Esophagus squamous epithelium (tissue), 5 donors: ENCODE data around the gene OLFM2. TPM values are rescaled to one million over a fixed set of nuclear protein-coding genes. Genes with fewer than 3 reads are reported as not detected.

Source experiments
- DNase-seq: peaks from one replicate; lab custom pipeline; 2025; lab: John Stamatoyannopoulos, UW
- H3K27ac ChIP-seq, 4 donors: fragments of 200-600 bp; sonication (generic); one replicate each; pipeline ENCODE4 v1.5.1; 2016 to 2019; ENCODE audit warnings: mild to moderate bottlenecking in 1 of 4
- H3K27me3 ChIP-seq, 4 donors: fragments of 200-600 bp; sonication (generic); 1 replicate in 3 of 4; 2 replicates in 1 of 4; pipeline versions ENCODE4 v1.5.1 to v1.6.0; 2017 to 2021; ENCODE audit warnings: antibody characterized with exemption in 1 of 4
- H3K36me3 ChIP-seq, 3 donors: fragments of 200-600 bp; sonication (generic); one replicate each; pipeline ENCODE4 v1.5.1; 2016 to 2019
- H3K4me1 ChIP-seq, 3 donors: fragments of 200-600 bp; sonication (generic); one replicate each; pipeline ENCODE4 v1.5.1; 2017 to 2019
- H3K4me3 ChIP-seq, 4 donors: fragments of 200-600 bp; sonication (generic); 1 replicate in 3 of 4; 2 replicates in 1 of 4; pipeline ENCODE4 v1.5.1; 2016 to 2019; ENCODE audit warnings: mild to moderate bottlenecking in 2 of 4, moderate library complexity in 1 of 4
- H3K9me3 ChIP-seq, 3 donors: fragments of 200-600 bp; sonication (generic); one replicate each; pipeline ENCODE4 v1.5.1; 2016 to 2019
- CTCF ChIP-seq, 6 experiments: fragments of 450-650 bp in 4 of 6; fragments of 200-600 bp in 2 of 6; sonication (generic) in 2 of 6; IDR thresholded peaks; one replicate each; pipeline ENCODE4 v1.5.1; 2016 to 2019; ENCODE audit warnings: antibody characterized with exemption in 6 of 6, mild to moderate bottlenecking in 4 of 6, moderate library complexity in 4 of 6
- POLR2A ChIP-seq, 4 donors: fragments of 450-650 bp; IDR thresholded peaks; one replicate each; pipeline ENCODE4 v1.6.1; 2017; ENCODE audit warnings: antibody characterized with exemption in 4 of 4, mild to moderate bottlenecking in 4 of 4, moderate library complexity in 3 of 4
- WGBS, 2 donors: methylation state at CpG; one replicate each; pipeline ENCODE4 v1.1.5; 2018; 5-methylcytosine and 5-hydroxymethylcytosine counted together
- intact Hi-C: fragments of 100-400 bp; cut with DNase I; formaldehyde crosslinking; loops from one replicate; pipeline ENCODE4 v1.15.0; 2022
- total RNA-seq, 4 donors: library from RNA; depleted of rRNA; stranded (reverse); fragments of >200 nt; gene quantifications; one replicate each; pipeline ENCODE4 v1.1.0, GENCODE V29; 2016
- donor health status: DM: yes; HTN: yes; CAD: no.

The OLFM2 gene
- total RNA-seq, 4 donors from 2014 or later: 8.6 to 14.6 (median 9.8) TPM

GRCh38 chr19:9970481-9970880 is 34.2 kb upstream of the OLFM2 start:
- H3K27ac ChIP-seq: no peak overlapping the region
- TF ChIP-seq CTCF (IDR thresholded peaks at IDR 0.05) (no peak), POLR2A (IDR thresholded peaks at IDR 0.05) (no peak)
- H3K4me3 ChIP-seq: no peak overlapping the region
- peaks cover 0 to 34% (median 0%) of the 10 kb centered on the region in 4 donors for H3K27me3 ChIP-seq
- DNase-seq: no peak
- H3K4me1 ChIP-seq: no peaks in the 10 kb centered on the region
- no peaks in the 10 kb centered on the region for H3K9me3 ChIP-seq
- 74 to 85% methylated on average over 5 to 8 of the region's 8 CpGs for WGBS, 2 donors
- H3K36me3 ChIP-seq: peaks cover 0 to 44% (median 0%) of the 10 kb centered on the region in 3 donors
- intact Hi-C loops: no loop called here

- Histone ChIP-seq H3K4me3 (no peak overlapping the region), H3K27ac (no peak overlapping the region), H3K36me3 (peaks cover 0 to 39% (median 0%) of the 10 kb centered on the region in 3 donors), H3K27me3 (peaks cover 0 to 34% (median 0%) of the 10 kb centered on the region in 4 donors), H3K9me3 (no peaks in the 10 kb centered on the region), H3K4me1 (no peaks in the 10 kb centered on the region)
- TF ChIP-seq POLR2A (IDR thresholded peaks at IDR 0.05): no peak
- no peak for TF ChIP-seq CTCF (IDR thresholded peaks at IDR 0.05)
- no peak for DNase-seq
- 100% methylated on average over 1 of the region's 2 CpGs; no CpG with 5 or more reads in 1 of the 2 donors for WGBS, 2 donors
- intact Hi-C loops: no loop called here
These were observed 33.3 kb upstream of the OLFM2 start for GRCh38 chr19:9969688-9969975.

- Histone ChIP-seq H3K27ac (no peak overlapping the region), H3K4me1 (no peaks in the 10 kb centered on the region), H3K27me3 (peaks cover 0 to 34% (median 0%) of the 10 kb centered on the region in 4 donors), H3K4me3 (no peak overlapping the region), H3K36me3 (peaks cover 0 to 40% (median 0%) of the 10 kb centered on the region in 3 donors), H3K9me3 (no peaks in the 10 kb centered on the region)
- 67 to 84% methylated on average over 2 to 7 of the region's 8 CpGs for WGBS, 2 donors
- no peak for DNase-seq
- intact Hi-C loops: no loop called here
- TF ChIP-seq POLR2A (IDR thresholded peaks at IDR 0.05) (no peak), CTCF (IDR thresholded peaks at IDR 0.05) (no peak)
These were observed 32.7 kb upstream of the OLFM2 start for GRCh38 chr19:9968820-9969687.

- TF ChIP-seq CTCF (IDR thresholded peaks at IDR 0.05) (no peak), POLR2A (IDR thresholded peaks at IDR 0.05) (no peak)
- 40% methylated on average over 1 of the region's 4 CpGs; no CpG with 5 or more reads in 1 of the 2 donors for WGBS, 2 donors
- no peak for DNase-seq
- intact Hi-C loops: no loop called here
- H3K4me3 ChIP-seq: no peak overlapping the region
- no peak overlapping the region for H3K27ac ChIP-seq
- H3K36me3 ChIP-seq: peaks cover 0 to 40% (median 0%) of the 10 kb centered on the region in 3 donors
- H3K27me3 ChIP-seq: peaks cover 0 to 34% (median 0%) of the 10 kb centered on the region in 4 donors
- H3K9me3 ChIP-seq: no peaks in the 10 kb centered on the region
- H3K4me1 ChIP-seq: no peaks in the 10 kb centered on the region
These were observed 31.0 kb upstream of the OLFM2 start for GRCh38 chr19:9967326-9967725.

- DNase-seq: no peak
- WGBS, 2 donors: 41 to 67% methylated on average over 1 to 14 of the region's 29 CpGs
- no peak overlapping the region for H3K4me3 ChIP-seq
- intact Hi-C loops: no loop called here
- H3K27me3 ChIP-seq: peaks cover 0 to 34% (median 0%) of the 10 kb centered on the region in 4 donors
- no peak overlapping the region for H3K27ac ChIP-seq
- no peaks in the 10 kb centered on the region for H3K4me1 ChIP-seq
- no peak for TF ChIP-seq CTCF (IDR thresholded peaks at IDR 0.05)
- TF ChIP-seq POLR2A (IDR thresholded peaks at IDR 0.05): no peak
- no peaks in the 10 kb centered on the region for H3K9me3 ChIP-seq
- peaks cover 0 to 45% (median 0%) of the 10 kb centered on the region in 3 donors for H3K36me3 ChIP-seq
These were observed 30.1 kb upstream of the OLFM2 start for GRCh38 chr19:9966448-9966847.
